Upper lobe of right lung (tissue), 1 donor: ENCODE results near the gene RFX2. TPM values are rescaled to one million over a fixed set of nuclear protein-coding genes. Genes with fewer than 3 reads are reported as not detected.

ENCODE experiments used
- ATAC-seq: fragments of 200-7000 bp; cut with Tn5 transposase; one replicate; pipeline ENCODE4 v1.9.1; 2020; ENCODE audit warnings: mild to moderate bottlenecking, moderate library complexity
- DNase-seq: peaks from one replicate; pipeline ENCODE4 v3.0.0-alpha.2; 2020
- H3K27ac ChIP-seq: fragments of 200-600 bp; one replicate; pipeline ENCODE4 v1.8.0; 2022
- H3K27me3 ChIP-seq: fragments of 200-600 bp; one replicate; pipeline ENCODE4 v1.8.0; 2022; ENCODE audit warnings: mild to moderate bottlenecking
- H3K36me3 ChIP-seq: fragments of 200-600 bp; one replicate; pipeline ENCODE4 v1.8.0; 2022
- H3K4me1 ChIP-seq: fragments of 200-600 bp; one replicate; pipeline ENCODE4 v1.8.0; 2022
- H3K4me3 ChIP-seq: fragments of 200-600 bp; one replicate; pipeline ENCODE4 v1.8.0; 2022; ENCODE audit warnings: mild to moderate bottlenecking
- H3K9me3 ChIP-seq: fragments of 200-600 bp; one replicate; pipeline ENCODE4 v1.8.0; 2022
- CTCF ChIP-seq: fragments of 200-600 bp; IDR thresholded peaks from one replicate; pipeline ENCODE4 v1.8.0; 2022; ENCODE audit warnings: antibody characterized with exemption
- intact Hi-C: fragments of 100-400 bp; cut with DNase I; formaldehyde crosslinking; loops from one replicate; pipeline ENCODE4 v1.11.0; 2022
- total RNA-seq: library from RNA; stranded (reverse); fragmentation: NEBNext Ultra II Directional; extraction: Animal tissue kit (Norgen Biotek cat#: 25700); gene quantifications from one replicate; pipeline ENCODE4 v1.2.1, GENCODE V29; 2021
- donor health status: DM: no; HTN: yes; CAD: no; lungs with severe emphysema.

The RFX2 gene
- total RNA-seq, 1 donor from 2014 or later, result 11.7 TPM

GRCh38 chr19:6103217-6103644, 7.1 kb downstream of the RFX2 start:
- no peak overlapping the region for H3K4me3 ChIP-seq
- no peaks in the 10 kb centered on the region for H3K36me3 ChIP-seq
- intact Hi-C loops, result no loop called here
- H3K4me1 ChIP-seq, result peaks cover 54% of the 10 kb centered on the region
- peak; percentile 79 for DNase-seq
- TF ChIP-seq CTCF, result no peak
- peak; percentile 78 for ATAC-seq
- H3K27ac ChIP-seq, result peak overlapping the region; percentile 89
- H3K9me3 ChIP-seq, result no peaks in the 10 kb centered on the region
- no peaks in the 10 kb centered on the region for H3K27me3 ChIP-seq

- Histone ChIP-seq H3K4me3 (no peak overlapping the region), H3K27ac (peak overlapping the region; percentile 89), H3K4me1 (peaks cover 54% of the 10 kb centered on the region), H3K36me3 (no peaks in the 10 kb centered on the region), H3K27me3 (no peaks in the 10 kb centered on the region), H3K9me3 (no peaks in the 10 kb centered on the region)
- intact Hi-C loops, result no loop called here
- no peak for TF ChIP-seq CTCF
- ATAC-seq, result no peak
- no peak for DNase-seq
Observed at GRCh38 chr19:6101991-6102390, 8.3 kb downstream of the RFX2 start.

GRCh38 chr19:6101291-6101825, 8.9 kb downstream of the RFX2 start:
- H3K27ac ChIP-seq, result peak overlapping the region; percentile 89
- intact Hi-C loops, result no loop called here
- DNase-seq, result no peak

DNA sequence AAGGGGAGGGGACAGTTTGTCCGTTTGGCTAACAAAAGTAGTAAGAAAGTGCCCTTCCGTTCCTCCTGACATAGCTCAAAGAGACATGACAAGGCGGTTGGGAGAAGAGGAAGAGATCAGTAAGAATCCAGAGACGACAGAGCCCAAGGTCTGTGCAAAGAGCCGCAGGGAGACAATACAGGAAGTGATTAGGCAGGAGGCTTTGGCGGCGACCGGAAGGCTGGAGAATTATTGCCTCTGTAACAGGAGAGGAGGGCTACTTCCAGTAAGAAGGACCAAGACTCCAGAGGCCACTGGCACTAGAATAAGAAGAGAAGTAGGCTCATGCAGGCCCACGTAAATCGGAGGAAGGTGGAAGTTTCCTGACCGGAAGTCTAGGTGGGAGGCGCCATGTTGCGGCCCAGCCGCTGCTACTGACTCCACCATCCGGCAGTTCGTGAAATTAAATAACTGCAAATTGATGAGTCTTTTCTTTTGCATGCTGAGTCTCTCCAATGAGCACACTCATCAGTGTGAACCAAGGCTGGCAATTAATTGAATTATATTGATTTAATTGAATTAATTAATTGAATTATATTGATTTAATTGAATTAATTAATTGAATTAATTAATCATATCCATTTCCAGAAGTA, 9.9 kb downstream of the RFX2 start:
- peaks cover 58% of the 10 kb centered on the region for H3K4me1 ChIP-seq
- TF ChIP-seq CTCF, result no peak
- intact Hi-C loops, result no loop called here

More at GRCh38 chr19:6101291-6101825, 8.9 kb downstream of the RFX2 start:
- Histone ChIP-seq H3K36me3 (no peaks in the 10 kb centered on the region), H3K27me3 (no peaks in the 10 kb centered on the region), H3K4me3 (no peak overlapping the region), H3K4me1 (peaks cover 54% of the 10 kb centered on the region), H3K9me3 (no peaks in the 10 kb centered on the region)
- no peak for ATAC-seq
- TF ChIP-seq CTCF, result no peak

DNA sequence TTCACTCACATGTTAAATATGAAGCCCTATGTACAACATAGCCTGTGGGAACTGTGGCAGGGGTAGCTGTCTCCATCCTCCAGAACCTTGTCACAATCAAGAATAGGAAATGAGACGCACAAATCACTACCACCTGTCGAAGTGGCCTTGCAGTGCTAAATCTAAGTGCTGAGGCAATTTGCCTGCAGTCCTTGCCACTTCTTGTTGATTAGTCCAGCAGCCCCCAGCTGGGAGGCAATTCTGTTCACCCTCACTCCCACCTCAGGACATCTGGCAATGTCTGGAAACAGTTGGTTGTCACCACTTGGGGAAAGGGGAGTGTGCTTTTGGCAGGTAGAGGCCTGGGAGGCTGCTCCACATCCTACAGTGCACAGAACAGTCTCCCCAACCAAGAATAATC, 10.7 kb downstream of the RFX2 start:
- no peak for DNase-seq
- Histone ChIP-seq H3K4me3 (no peak overlapping the region), H3K27me3 (no peaks in the 10 kb centered on the region), H3K4me1 (peaks cover 52% of the 10 kb centered on the region), H3K36me3 (no peaks in the 10 kb centered on the region), H3K9me3 (no peaks in the 10 kb centered on the region), H3K27ac (peak overlapping the region; percentile 89)
- no peak for ATAC-seq
- intact Hi-C loops, result no loop called here
- no peak for TF ChIP-seq CTCF

More for the DNA sequence above, 9.9 kb downstream of the RFX2 start:
- H3K4me3 ChIP-seq, result peak overlapping the region; percentile 24
- peak; percentile 70 for DNase-seq
- no peaks in the 10 kb centered on the region for H3K27me3 ChIP-seq
- H3K27ac ChIP-seq, result peak overlapping the region; percentile 89
- H3K9me3 ChIP-seq, result no peaks in the 10 kb centered on the region
- ATAC-seq, result peak; percentile 71
- no peaks in the 10 kb centered on the region for H3K36me3 ChIP-seq
